Liver (tissue), 9 donors: ENCODE measurements around the gene FST. TPM values are rescaled to one million over a fixed set of nuclear protein-coding genes. Genes with fewer than 3 reads are reported as not detected.

Experiments
- DNase-seq: peaks from one replicate; pipeline ENCODE4 v3.0.0-alpha.2; 2017; ENCODE audit warnings: low spot score
- H3K27ac ChIP-seq, 2 donors: one replicate each; pipeline ENCODE4 v1.7.0; 2013; ENCODE audit warnings: inconsistent platforms in 2 of 2, low read length in 2 of 2, control low read depth in 1 of 2, low read depth in 1 of 2, mild to moderate bottlenecking in 1 of 2
- H3K27me3 ChIP-seq, 4 donors: one replicate each; pipeline versions ENCODE4 v1.6.1 to v1.7.0; 2013; ENCODE audit warnings: low read length in 3 of 4, inconsistent platforms in 1 of 4, mild to moderate bottlenecking in 1 of 4, moderate library complexity in 1 of 4; ENCODE audit not compliant: control insufficient read depth in 4 of 4, insufficient read depth in 4 of 4
- H3K36me3 ChIP-seq, 4 donors: one replicate each; pipeline versions ENCODE4 v1.6.1 to v1.7.0; 2013; ENCODE audit warnings: low read length in 3 of 4, mild to moderate bottlenecking in 3 of 4, low read depth in 1 of 4, moderate library complexity in 1 of 4; ENCODE audit not compliant: control insufficient read depth in 4 of 4, insufficient read depth in 3 of 4
- H3K4me1 ChIP-seq, 4 donors: one replicate each; pipeline versions ENCODE4 v1.6.1 to v1.7.0; 2013; ENCODE audit warnings: low read length in 3 of 4, mild to moderate bottlenecking in 3 of 4, moderate library complexity in 1 of 4; ENCODE audit not compliant: control insufficient read depth in 4 of 4, insufficient read depth in 4 of 4
- H3K4me3 ChIP-seq, 3 donors: one replicate each; pipeline versions ENCODE4 v1.6.1 to v1.7.0; 2013; ENCODE audit warnings: low read length in 3 of 3, control low read depth in 1 of 3, low read depth in 1 of 3, mild to moderate bottlenecking in 1 of 3
- H3K9ac ChIP-seq, 2 donors: one replicate each; pipeline ENCODE4 v1.7.0; 2013; ENCODE audit warnings: low read length in 2 of 2, mild to moderate bottlenecking in 2 of 2, moderate library complexity in 2 of 2, control low read depth in 1 of 2, low read depth in 1 of 2
- H3K9me3 ChIP-seq, 4 donors: one replicate each; pipeline versions ENCODE4 v1.6.1 to v1.7.0; 2013; ENCODE audit warnings: low read length in 3 of 4; ENCODE audit not compliant: control insufficient read depth in 4 of 4
- ATF3 ChIP-seq: IDR thresholded peaks from 2 replicates; pipeline ENCODE4 v1.6.1; 2016; ENCODE audit warnings: antibody characterized with exemption
- CTCF ChIP-seq: fragments of 150-350 bp; IDR thresholded peaks from 2 replicates; pipeline ENCODE4 v1.5.1; 2017; ENCODE audit warnings: improper control_type of control experiment, low read depth, low read length; ENCODE audit not compliant: missing input control
- EGR1 ChIP-seq, 2 donors: IDR thresholded peaks; 2 replicates each; pipeline ENCODE4 v1.6.1; 2016 to 2018; ENCODE audit warnings: antibody characterized with exemption in 2 of 2, low read depth in 2 of 2
- FOXA1 ChIP-seq: IDR thresholded peaks from 2 replicates; pipeline ENCODE4 v1.6.1; 2016; ENCODE audit warnings: antibody characterized with exemption
- FOXA2 ChIP-seq: IDR thresholded peaks from 2 replicates; pipeline ENCODE4 v1.6.1; 2016; ENCODE audit warnings: antibody characterized with exemption
- GABPA ChIP-seq, 2 donors: IDR thresholded peaks in 1 of 2; conservative IDR thresholded peaks in 1 of 2; 2 replicates each; pipeline ENCODE4 v1.6.1; 2016; ENCODE audit warnings: antibody characterized with exemption in 2 of 2, mild to moderate bottlenecking in 1 of 2, moderate library complexity in 1 of 2
- HNF4A ChIP-seq, 2 donors: conservative IDR thresholded peaks; 2 replicates each; pipeline ENCODE4 v1.6.1; 2016; ENCODE audit warnings: antibody characterized with exemption in 2 of 2, mild to moderate bottlenecking in 2 of 2
- HNF4G ChIP-seq: IDR thresholded peaks from 2 replicates; pipeline ENCODE4 v1.6.1; 2016; ENCODE audit warnings: antibody characterized with exemption
- JUND ChIP-seq, 2 donors: IDR thresholded peaks; 2 replicates each; pipeline ENCODE4 v1.6.1; 2016; ENCODE audit warnings: antibody characterized with exemption in 2 of 2
- MAX ChIP-seq: IDR thresholded peaks from 2 replicates; pipeline ENCODE4 v1.6.1; 2016; ENCODE audit warnings: antibody characterized with exemption
- NR2F2 ChIP-seq: IDR thresholded peaks from 2 replicates; pipeline ENCODE4 v1.6.1; 2016; ENCODE audit warnings: antibody characterized with exemption
- RAD21 ChIP-seq, 2 donors: IDR thresholded peaks; 2 replicates each; pipeline ENCODE4 v1.6.1; 2016; ENCODE audit warnings: antibody characterized with exemption in 2 of 2, mild to moderate bottlenecking in 2 of 2
- REST ChIP-seq: IDR thresholded peaks from 2 replicates; pipeline ENCODE4 v1.6.1; 2016; ENCODE audit warnings: antibody characterized with exemption, mild to moderate bottlenecking
- RXRA ChIP-seq, 2 donors: IDR thresholded peaks; 2 replicates each; pipeline ENCODE4 v1.6.1; 2017 to 2018; ENCODE audit warnings: antibody characterized with exemption in 2 of 2, mild to moderate bottlenecking in 1 of 2
- SP1 ChIP-seq: IDR thresholded peaks from 2 replicates; pipeline ENCODE4 v1.6.1; 2018; ENCODE audit warnings: antibody characterized with exemption, mild to moderate bottlenecking
- TAF1 ChIP-seq: conservative IDR thresholded peaks from 2 replicates; pipeline ENCODE4 v1.6.1; 2016; ENCODE audit warnings: antibody characterized with exemption, mild to moderate bottlenecking
- YY1 ChIP-seq: IDR thresholded peaks from 2 replicates; pipeline ENCODE4 v1.6.1; 2016; ENCODE audit warnings: antibody characterized with exemption, mild to moderate bottlenecking
- ZBTB33 ChIP-seq: IDR thresholded peaks from 2 replicates; pipeline ENCODE4 v1.6.1; 2016; ENCODE audit warnings: antibody characterized with exemption
- WGBS: extraction: QIAGEN DNeasy Blood & Tissue Kit; methylation state at CpG from one replicate; pipeline ENCODE4 v1.1.7; 2013; 5-methylcytosine and 5-hydroxymethylcytosine counted together
- polyA plus RNA-seq, 2 donors: library from polyadenylated mRNA; stranded (reverse) in 1 of 2; unstranded in 1 of 2; fragments of 200-250 nt in 1 of 2; fragments of >200 nt in 1 of 2; fragmentation: Nextera tagmentation in 1 of 2; extraction: Ambion mirVana in 1 of 2; gene quantifications; one replicate each; pipeline versions ENCODE4 v1.2.1 to v1.2.3, GENCODE V29; 2013 to 2015
- total RNA-seq, 2 donors: library from RNA; depleted of rRNA; stranded (reverse); fragments of >200 nt; gene quantifications; one replicate each; pipeline ENCODE4 v1.2.3, GENCODE V29; 2014
- donor health status: healthy.
- donor health status: healthy.
- donor health status: healthy.
- donor health status: healthy.
- donor health status: healthy.

Gene FST
- total and polyA plus RNA-seq, 4 donors: 5.6 to 29.2 (median 16.8) TPM

GRCh38 chr5:53507013-53507412 is 26.6 kb downstream of the FST start:
- 95% methylated on average over 4 of the region's 4 CpGs for WGBS
- no peak for TF ChIP-seq TAF1
- no peak for TF ChIP-seq FOXA1
- no peak for TF ChIP-seq GABPA (IDR thresholded peaks at IDR 0.05 in 1 of 2, conservative IDR thresholded peaks at IDR 0.05 in 1 of 2)
- no peak for TF ChIP-seq NR2F2
- TF ChIP-seq RAD21 (IDR thresholded peaks at IDR 0.05): no peak
- no peak for TF ChIP-seq FOXA2
- TF ChIP-seq SP1: no peak
- no peak for TF ChIP-seq CTCF
- H3K4me1 ChIP-seq: no peaks in the 10 kb centered on the region
- no peaks in the 10 kb centered on the region for H3K36me3 ChIP-seq
- no peaks in the 10 kb centered on the region for H3K9me3 ChIP-seq
- no peak for DNase-seq
- H3K4me3 ChIP-seq: no peak overlapping the region
- H3K27ac ChIP-seq: no peak overlapping the region
- no peak overlapping the region for H3K9ac ChIP-seq
- H3K27me3 ChIP-seq: no peaks in the 10 kb centered on the region

- no peak overlapping the region for H3K27ac ChIP-seq
- no peak overlapping the region for H3K9ac ChIP-seq
- no peaks in the 10 kb centered on the region for H3K27me3 ChIP-seq
- DNase-seq: no peak
- H3K36me3 ChIP-seq: no peaks in the 10 kb centered on the region
- H3K9me3 ChIP-seq: no peaks in the 10 kb centered on the region
- H3K4me1 ChIP-seq: no peaks in the 10 kb centered on the region
- WGBS: 92% methylated on average over 3 of the region's 3 CpGs
- TF ChIP-seq ZBTB33 (no peak), RXRA (IDR thresholded peaks at IDR 0.05) (no peak), GABPA (IDR thresholded peaks at IDR 0.05 in 1 of 2, conservative IDR thresholded peaks at IDR 0.05 in 1 of 2) (no peak), SP1 (no peak), TAF1 (no peak), ATF3 (no peak), HNF4A (conservative IDR thresholded peaks at IDR 0.05) (no peak), HNF4G (no peak), JUND (IDR thresholded peaks at IDR 0.05) (no peak), NR2F2 (no peak), REST (no peak), EGR1 (IDR thresholded peaks at IDR 0.05; ENCODE audit: low read depth in 2 of 2) (no peak), YY1 (no peak), RAD21 (IDR thresholded peaks at IDR 0.05) (no peak), FOXA2 (no peak), MAX (no peak), FOXA1 (no peak)
- H3K4me3 ChIP-seq: no peak overlapping the region
Observed at GRCh38 chr5:53508125-53508524, 27.7 kb downstream of the FST start.
